Common myeloid progenitor, CD34-positive (primary cell): ENCODE results near the gene MAP3K4.

Experiments
- CTCF ChIA-PET: fragments of 350-600 bp; sonication (Branson Sonifier 250); formaldehyde crosslinking; loops from one replicate; lab custom pipeline; 2021; ENCODE audit warnings: antibody characterized with exemption; lab: Charles Lee
- POLR2A ChIA-PET: fragments of 350-600 bp; sonication (Branson Sonifier 250); formaldehyde crosslinking; loops from one replicate; lab custom pipeline; 2021; ENCODE audit warnings: antibody characterized with exemption; lab: Charles Lee
- DNase-seq, 3 donors: peaks; one replicate each; pipeline versions ENCODE4 v3.0.0 to v3.0.0-alpha.2; 2013
- H3K27ac ChIP-seq, 2 experiments: 1 replicate in 1 of 2; 2 replicates in 1 of 2; pipeline ENCODE4 v1.7.0; 2013; ENCODE audit warnings: inconsistent platforms in 2 of 2, low read length in 2 of 2, mild to moderate bottlenecking in 2 of 2, low read depth in 1 of 2, moderate library complexity in 1 of 2; ENCODE audit not compliant: severe bottlenecking in 2 of 2, insufficient read depth in 1 of 2, poor library complexity in 1 of 2
- H3K27me3 ChIP-seq, 5 experiments: replicated peaks in 2 of 5; 1 replicate in 3 of 5; 2 replicates in 2 of 5; pipeline versions ENCODE4 v1.6.1 to v1.7.0; 2013; ENCODE audit warnings: low read length in 4 of 5, mild to moderate bottlenecking in 2 of 5, moderate library complexity in 2 of 5, inconsistent platforms in 1 of 5; ENCODE audit not compliant: insufficient read depth in 5 of 5, control insufficient read depth in 4 of 5
- H3K36me3 ChIP-seq, 4 experiments: 1 replicate in 2 of 4; 2 replicates in 2 of 4; pipeline versions ENCODE4 v1.6.1 to v1.7.0; 2013; ENCODE audit warnings: low read length in 3 of 4, control low read depth in 1 of 4, mild to moderate bottlenecking in 1 of 4; ENCODE audit not compliant: control insufficient read depth in 4 of 4, insufficient read depth in 4 of 4
- H3K4me1 ChIP-seq, 4 experiments: 1 replicate in 3 of 4; 2 replicates in 1 of 4; pipeline versions ENCODE4 v1.6.1 to v1.7.1; 2013; ENCODE audit warnings: low read length in 3 of 4, mild to moderate bottlenecking in 3 of 4, control low read depth in 1 of 4, inconsistent platforms in 1 of 4, moderate library complexity in 1 of 4; ENCODE audit not compliant: control insufficient read depth in 4 of 4, insufficient read depth in 4 of 4; ENCODE audit errors: control extremely low read depth in 1 of 4
- H3K4me3 ChIP-seq, 7 experiments: 1 replicate in 4 of 7; 2 replicates in 3 of 7; pipeline versions ENCODE4 v1.5.1 to v1.7.0; 2013; ENCODE audit warnings: mild to moderate bottlenecking in 7 of 7, low read length in 6 of 7, moderate library complexity in 6 of 7, inconsistent platforms in 2 of 7, low read depth in 2 of 7, control low read depth in 1 of 7; ENCODE audit not compliant: insufficient read depth in 4 of 7, control insufficient read depth in 1 of 7; ENCODE audit errors: extremely low read depth in 1 of 7
- H3K9me3 ChIP-seq, 5 experiments: 1 replicate in 4 of 5; 2 replicates in 1 of 5; pipeline versions ENCODE4 v1.6.1 to v1.7.1; 2013; ENCODE audit warnings: low read length in 4 of 5, mild to moderate bottlenecking in 2 of 5, inconsistent platforms in 1 of 5, low read depth in 1 of 5, moderate library complexity in 1 of 5; ENCODE audit not compliant: control insufficient read depth in 4 of 5, insufficient read depth in 2 of 5; ENCODE audit errors: control extremely low read depth in 1 of 5
- WGBS: methylation state at CpG from one replicate; pipeline ENCODE4 v1.1.5; 2013; ENCODE audit not compliant: insufficient coverage; 5-methylcytosine and 5-hydroxymethylcytosine counted together

Gene MAP3K4

DNA sequence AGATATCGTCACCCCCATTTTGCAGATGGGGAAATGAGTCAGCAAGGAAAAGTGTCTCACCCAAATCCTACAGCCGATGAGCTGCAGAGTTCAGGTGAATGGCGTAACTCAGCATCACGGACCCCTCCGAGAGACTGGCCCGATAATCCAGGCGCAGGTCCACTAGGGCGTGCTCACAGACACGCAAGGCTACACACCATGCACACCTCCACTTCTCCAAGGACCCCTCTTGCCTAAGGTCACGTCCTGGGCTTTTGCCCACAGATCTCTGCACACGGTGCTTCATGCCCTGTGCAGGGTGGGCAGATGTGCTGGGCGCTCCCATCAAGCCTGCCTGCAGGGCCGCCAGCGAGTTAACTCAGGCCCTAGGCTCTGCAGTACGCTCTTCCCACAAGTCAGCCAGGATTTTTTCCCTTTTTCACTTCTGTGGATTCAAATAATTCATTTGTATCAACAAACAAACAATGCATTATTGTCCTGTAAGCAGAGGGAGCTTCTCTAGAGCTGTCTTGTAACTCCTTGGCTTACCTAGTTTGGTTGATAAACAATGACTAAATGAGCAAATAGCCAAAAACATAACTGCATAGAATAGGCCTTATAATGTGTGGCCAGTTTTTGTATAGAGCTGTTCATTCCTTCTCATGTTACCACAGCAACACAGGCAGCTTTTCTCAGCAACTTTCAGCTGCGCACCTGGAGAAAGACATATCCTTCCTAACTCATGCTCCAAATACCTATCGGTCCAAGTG is 143.2 kb downstream of the MAP3K4 start:
- H3K36me3 ChIP-seq, result peaks cover 2 to 62% (median 25%) of the 10 kb centered on the region in 4 experiments
- POLR2A ChIA-PET, result no interaction called here
- CTCF ChIA-PET, result interaction anchor here (1.2 to 1.5 kb wide), 2 partner anchors 33 to 239 kb away, joined by 3 read pairs; no protein-coding TSS in a partner anchor
- no peaks in the 10 kb centered on the region for H3K9me3 ChIP-seq
- no peak for DNase-seq
- no peak overlapping the region for H3K4me3 ChIP-seq
- no peak overlapping the region for H3K27ac ChIP-seq
- 98% methylated on average over 15 of the region's 17 CpGs for WGBS
- H3K4me1 ChIP-seq, result no peaks in the 10 kb centered on the region
- H3K27me3 ChIP-seq, result no peaks in the 10 kb centered on the region

DNA sequence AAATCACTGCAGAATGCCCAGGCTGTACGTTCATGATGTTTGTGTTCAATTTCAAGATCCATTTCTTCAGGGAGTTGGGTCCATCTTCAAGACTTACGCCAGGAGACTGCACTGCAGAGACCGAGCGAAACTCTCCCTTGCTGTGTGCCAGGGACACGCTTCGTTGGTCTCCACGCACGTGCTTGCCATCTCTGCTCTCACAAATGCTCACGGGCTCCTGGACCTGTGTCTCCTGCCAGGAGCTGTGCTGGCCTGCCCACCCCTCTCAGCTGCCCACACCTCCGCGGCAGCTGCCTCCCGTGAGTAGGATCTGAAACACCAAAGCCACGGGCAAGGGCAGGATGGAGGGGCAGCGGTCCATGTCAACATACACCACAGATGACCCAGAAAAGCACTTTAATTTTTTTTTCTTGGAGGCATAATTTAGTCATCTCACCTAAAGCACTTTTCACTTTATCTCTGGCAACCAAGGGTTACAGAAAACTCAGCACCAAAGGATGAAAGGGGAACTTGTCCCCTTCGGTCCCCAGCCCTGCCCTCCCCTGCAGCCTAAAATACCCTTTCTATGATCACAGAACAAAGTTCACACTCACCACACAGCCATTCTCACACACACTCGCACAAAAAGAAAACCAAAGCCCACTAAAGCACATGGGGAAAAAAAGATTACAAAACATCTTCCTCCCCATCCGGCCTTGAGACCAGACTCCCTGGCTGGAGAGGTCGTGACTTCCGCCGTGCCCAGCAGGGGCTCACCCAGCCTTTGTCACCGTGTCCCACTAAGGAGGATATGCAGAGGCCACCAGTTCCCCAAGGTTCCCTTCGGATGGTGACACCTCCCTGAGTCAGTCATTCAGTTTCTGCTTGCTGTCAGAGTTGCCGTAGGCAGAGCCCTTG is 144.4 kb downstream of the MAP3K4 start:
- Histone ChIP-seq H3K4me1 (no peaks in the 10 kb centered on the region), H3K27me3 (no peaks in the 10 kb centered on the region), H3K4me3 (no peak overlapping the region), H3K27ac (no peak overlapping the region), H3K9me3 (no peaks in the 10 kb centered on the region), H3K36me3 (peaks cover 2 to 55% (median 23%) of the 10 kb centered on the region in 4 experiments)
- POLR2A ChIA-PET, result no interaction called here
- 90% methylated on average over 22 of the region's 23 CpGs for WGBS
- DNase-seq, result no peak
- CTCF ChIA-PET, result interaction anchor here (1.1 to 1.2 kb wide), 2 partner anchors 235 to 238 kb away, joined by 3 read pairs; no protein-coding TSS in a partner anchor

DNA sequence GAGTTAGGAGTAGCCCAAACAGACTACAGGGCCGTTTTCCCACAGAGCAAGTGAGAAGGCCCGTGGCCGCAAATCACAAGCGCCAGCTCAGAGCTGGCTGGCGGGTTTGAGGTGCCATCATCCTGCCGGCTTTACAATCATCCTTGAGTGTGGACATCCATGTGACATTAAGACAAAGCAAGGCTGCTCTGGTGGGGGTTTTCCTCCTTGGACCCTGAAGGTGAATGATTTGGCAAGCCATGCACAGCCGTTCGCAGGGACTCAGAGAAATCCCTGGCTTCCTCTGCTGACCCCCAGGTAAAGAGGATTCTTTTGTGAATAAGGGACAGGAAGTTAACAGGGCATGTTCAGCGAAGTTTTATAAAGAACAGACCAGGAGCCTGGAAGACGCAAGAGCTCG is 145.1 kb downstream of the MAP3K4 start:
- H3K4me1 ChIP-seq, result no peaks in the 10 kb centered on the region
- H3K9me3 ChIP-seq, result no peaks in the 10 kb centered on the region
- no peaks in the 10 kb centered on the region for H3K27me3 ChIP-seq
- POLR2A ChIA-PET, result interaction anchor here (0.6 kb wide), 1 partner anchor 193 kb away, joined by 5 read pairs; no protein-coding TSS in a partner anchor
- no peak for DNase-seq
- H3K36me3 ChIP-seq, result peaks cover 2 to 55% (median 22%) of the 10 kb centered on the region in 4 experiments
- no peak overlapping the region for H3K27ac ChIP-seq
- no peak overlapping the region for H3K4me3 ChIP-seq
- 98% methylated on average over 9 of the region's 11 CpGs for WGBS
- CTCF ChIA-PET, result interaction anchor here (1.1 kb wide), 1 partner anchor 234 kb away, joined by 3 read pairs; no protein-coding TSS in a partner anchor

DNA sequence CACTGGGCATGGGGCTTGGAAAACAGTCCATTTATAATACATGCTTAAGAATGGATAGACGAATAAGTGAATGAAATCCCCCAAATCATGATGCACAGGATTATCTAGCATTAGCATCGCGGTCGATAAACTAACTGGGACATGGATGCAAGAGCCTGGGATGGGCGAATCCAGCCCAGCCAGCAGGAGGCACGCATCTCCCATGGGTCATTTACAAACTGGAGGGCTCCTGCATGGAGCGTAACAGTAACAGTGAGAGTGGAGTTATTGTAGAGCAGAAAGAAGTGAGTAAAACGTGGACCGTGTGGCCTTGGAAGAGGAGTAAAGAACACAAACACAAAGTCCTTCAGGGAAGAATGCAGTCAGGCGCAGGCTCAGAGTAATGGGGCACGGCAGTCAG is 145.8 kb downstream of the MAP3K4 start:
- Histone ChIP-seq H3K27ac (no peak overlapping the region), H3K4me1 (no peaks in the 10 kb centered on the region), H3K27me3 (no peaks in the 10 kb centered on the region), H3K4me3 (no peak overlapping the region), H3K9me3 (no peaks in the 10 kb centered on the region), H3K36me3 (peaks cover 2 to 52% (median 20%) of the 10 kb centered on the region in 4 experiments)
- ChIA-PET CTCF (interaction anchor here (1.1 kb wide), 1 partner anchor 234 kb away, joined by 3 read pairs; no protein-coding TSS in a partner anchor), POLR2A (no interaction called here)
- no peak for DNase-seq
- 93% methylated on average over 10 of the region's 11 CpGs for WGBS

DNA sequence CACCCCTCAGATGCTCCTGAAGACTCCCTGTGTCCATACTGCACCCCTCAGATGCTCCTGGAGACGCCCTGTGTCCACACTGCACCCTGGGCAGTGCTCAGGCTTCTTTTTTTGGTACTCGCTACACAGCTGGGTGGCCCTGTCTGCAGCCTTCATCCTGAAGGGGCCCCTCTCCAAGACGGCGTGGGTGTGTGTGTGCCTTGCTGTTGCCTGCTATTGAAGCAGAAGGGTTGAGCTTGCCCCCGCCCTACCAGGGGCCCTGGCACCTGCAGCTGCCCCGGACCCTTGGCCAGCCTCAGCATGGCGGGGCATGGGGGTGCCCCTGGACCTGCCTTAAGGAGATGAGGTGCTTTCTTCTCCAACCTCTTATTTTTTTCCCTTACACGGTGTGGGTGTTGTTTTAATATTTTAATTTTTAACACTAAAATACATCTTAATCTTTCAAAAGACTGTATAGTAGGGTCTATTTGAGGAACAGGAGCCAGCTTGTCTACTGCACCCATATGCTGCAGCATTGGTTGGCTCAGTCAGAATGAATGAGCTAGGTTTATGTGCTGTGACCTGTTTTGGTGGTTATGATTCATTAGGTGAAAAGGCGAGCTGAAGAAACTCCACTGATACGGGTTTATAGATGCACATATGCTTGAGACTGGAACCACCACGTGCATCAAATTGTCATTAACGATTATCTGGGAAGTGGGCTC is 146.4 kb downstream of the MAP3K4 start:
- no peaks in the 10 kb centered on the region for H3K27me3 ChIP-seq
- no peak overlapping the region for H3K4me3 ChIP-seq
- no peak for DNase-seq
- H3K36me3 ChIP-seq, result peaks cover 2 to 53% (median 16%) of the 10 kb centered on the region in 4 experiments
- CTCF ChIA-PET, result interaction anchor here (1.1 kb wide), 1 partner anchor 15 kb away, joined by 3 read pairs; no protein-coding TSS in a partner anchor
- no peaks in the 10 kb centered on the region for H3K4me1 ChIP-seq
- 97% methylated on average over 6 of the region's 12 CpGs for WGBS
- no peak overlapping the region for H3K27ac ChIP-seq
- H3K9me3 ChIP-seq, result no peaks in the 10 kb centered on the region
- POLR2A ChIA-PET, result no interaction called here

DNA sequence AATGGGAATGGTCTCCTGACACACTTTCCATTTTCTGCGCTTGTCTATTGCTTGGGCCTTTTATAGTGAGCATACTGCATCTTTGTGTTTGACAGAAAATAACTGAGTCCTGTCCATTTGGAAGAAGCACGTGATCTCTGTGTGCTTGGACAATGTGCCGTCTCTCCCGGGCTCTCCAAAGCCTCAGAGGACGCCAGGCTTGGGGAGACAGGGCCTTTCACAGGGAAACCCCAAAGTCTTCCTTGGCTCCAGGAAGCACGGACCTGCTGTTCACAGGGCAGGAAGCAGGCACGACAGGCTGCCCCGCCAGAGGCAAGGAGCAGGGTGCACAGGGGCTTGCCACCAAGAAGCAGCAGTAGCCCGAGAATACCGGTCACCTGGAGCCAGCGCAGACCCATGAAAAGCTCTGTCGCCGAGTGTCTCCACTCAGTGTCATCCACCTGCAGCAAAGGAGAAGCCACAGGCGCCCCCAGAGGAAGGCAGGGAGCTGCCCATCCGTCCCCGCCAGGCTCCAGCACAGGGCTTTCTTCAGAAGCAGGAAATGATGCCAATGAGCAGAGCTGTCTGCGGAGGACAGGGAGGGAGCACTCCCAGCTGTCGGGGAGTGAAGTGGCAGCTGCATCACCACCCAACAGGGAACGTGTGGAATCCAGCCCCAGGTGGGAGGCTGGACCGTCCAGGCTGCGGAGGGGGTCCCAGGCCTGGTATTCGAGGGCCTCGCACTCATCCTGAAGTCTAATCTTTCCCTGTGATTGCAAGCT is 147.2 kb downstream of the MAP3K4 start:
- DNase-seq, result no peak
- no peak overlapping the region for H3K27ac ChIP-seq

More for the DNA sequence above, 147.2 kb downstream of the MAP3K4 start:
- Histone ChIP-seq H3K27me3 (no peaks in the 10 kb centered on the region), H3K9me3 (no peaks in the 10 kb centered on the region), H3K4me1 (no peaks in the 10 kb centered on the region), H3K36me3 (peaks cover 0 to 59% (median 13%) of the 10 kb centered on the region in 4 experiments), H3K4me3 (no peak overlapping the region)
- 95% methylated on average over 21 of the region's 23 CpGs for WGBS
- POLR2A ChIA-PET, result no interaction called here
- CTCF ChIA-PET, result interaction anchor here (1.1 kb wide), 1 partner anchor 14 kb away, joined by 3 read pairs; no protein-coding TSS in a partner anchor
